ENCODE data around the gene PYHIN1. TPM values are rescaled to one million over a fixed set of nuclear protein-coding genes. Genes with fewer than 3 reads are reported as not detected.

PYHIN1 gene
- total RNA-seq: not detected in 2 replicates

DNA sequence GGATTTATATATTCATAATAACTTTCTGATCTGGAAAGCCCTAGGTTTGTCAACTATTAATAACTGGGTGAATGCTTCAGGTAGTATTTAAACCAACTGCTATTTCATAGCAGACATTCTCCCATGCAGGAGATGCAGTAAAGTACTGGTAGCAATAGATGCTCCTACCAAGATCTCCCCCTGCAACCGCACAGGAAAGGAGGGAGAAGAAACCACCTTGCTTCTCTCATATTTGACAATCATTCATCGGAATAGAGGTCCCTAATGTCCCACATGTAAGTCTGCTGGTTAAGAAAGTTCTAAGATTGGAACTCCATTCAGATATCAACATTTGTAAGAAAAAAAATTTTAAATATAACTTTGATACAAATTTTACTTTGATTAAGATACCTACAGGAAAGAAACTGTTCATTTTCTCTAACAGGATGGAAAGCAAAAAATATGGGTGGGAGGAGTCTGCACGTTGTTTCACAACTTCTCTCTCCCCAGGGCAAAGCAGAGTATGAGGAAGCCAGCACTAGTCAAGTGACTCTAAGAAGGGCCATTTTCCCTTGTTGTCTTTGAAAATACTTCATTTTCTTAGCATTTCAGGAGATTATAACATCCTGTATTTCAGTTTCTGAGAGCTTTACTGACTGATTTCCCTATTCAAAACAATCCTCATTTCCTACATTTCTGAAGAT lies at the start of gene PYHIN1:
TSS of gene PYHIN1 (plus strand) at position 498 of the 683 bp plus-strand sequence. CDS start 5,359 bp downstream, outside the sequence.

DNA sequence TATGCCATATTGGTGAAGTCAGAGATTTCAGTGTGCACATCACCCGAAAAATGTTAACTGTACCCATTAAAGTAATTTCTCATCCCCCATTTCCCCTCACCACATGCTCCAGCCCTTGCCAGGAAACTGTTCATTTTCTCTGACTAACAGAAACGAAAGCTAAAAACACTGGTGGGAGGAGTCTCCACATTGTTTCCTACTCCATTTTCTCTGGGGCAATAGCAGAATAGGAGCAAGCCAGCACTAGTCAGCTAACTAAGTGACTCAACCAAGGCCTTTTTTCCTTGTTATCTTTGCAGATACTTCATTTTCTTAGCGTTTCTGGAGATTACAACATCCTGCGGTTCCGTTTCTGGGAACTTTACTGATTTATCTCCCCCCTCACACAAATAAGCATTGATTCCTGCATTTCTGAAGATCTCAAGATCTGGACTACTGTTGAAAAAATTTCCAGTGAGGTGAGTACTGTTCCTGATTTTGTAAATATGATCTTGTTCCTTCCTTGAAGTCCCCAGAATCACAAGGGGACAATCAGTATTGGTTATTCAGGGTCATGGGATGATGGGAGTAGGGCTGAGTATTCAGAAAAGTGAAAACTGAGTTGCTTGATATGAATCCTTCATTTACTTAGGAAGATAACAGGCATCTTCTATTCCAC lies 78.5 kb downstream of the PYHIN1 start, which contains the start of gene IFI16:
TSS of gene IFI16 (plus strand) at position 204 of the 658 bp plus-strand sequence. CDS start 4,774 bp downstream, outside the sequence.

Other genes starting within 250 kb of the PYHIN1 start
- 1.3 and 2.1 TPM in 2 replicates for gene SPTA1, start 244.8 kb upstream of the PYHIN1 start, total RNA-seq
- gene OR6K2, start 230.9 kb upstream of the PYHIN1 start, total RNA-seq: not detected in 2 replicates
- not detected in 2 replicates for gene OR6K3, start 210.8 kb upstream of the PYHIN1 start, total RNA-seq
- gene OR6K6, start 176.8 kb upstream of the PYHIN1 start, total RNA-seq: not detected in 2 replicates
- gene OR6N1, start 159.4 kb upstream of the PYHIN1 start, total RNA-seq: not detected in 2 replicates
- not detected in 2 replicates for gene OR6N2, start 150.3 kb upstream of the PYHIN1 start, total RNA-seq
- not detected in 2 replicates for gene MNDA, start 100.2 kb upstream of the PYHIN1 start, total RNA-seq
- gene IFI16, start 78.4 kb downstream of the PYHIN1 start, total RNA-seq: 58.0 and 76.9 TPM in 2 replicates
- not detected in 2 replicates for gene AIM2, start 145.2 kb downstream of the PYHIN1 start, total RNA-seq
- under 0.01 and 0.06 TPM in 2 replicates for gene CADM3, start 240.1 kb downstream of the PYHIN1 start, total RNA-seq